HCT116 (cell line): ENCODE data around the gene CCBE1. TPM values are rescaled to one million over a fixed set of nuclear protein-coding genes. Genes with fewer than 3 reads are reported as not detected.

Experiments used
- ATAC-seq: fragments of 200-7000 bp; cut with Tn5 transposase; 2 replicates; pipeline ENCODE4 v1.9.1; 2020; ENCODE audit warnings: mild to moderate bottlenecking, moderate library complexity
- BruUV-seq: library from RNA; stranded (reverse); fragments of 400-500 nt; replicated peaks from 2 replicates; lab custom pipeline; 2021; lab: Mats Ljungman, UMichigan
- CTCF ChIA-PET: fragments of 300-600 bp; sonication (Branson Sonifier 250); formaldehyde crosslinking; loops from one replicate; lab custom pipeline; 2021; ENCODE audit warnings: antibody characterized with exemption; lab: Charles Lee
- POLR2A ChIA-PET: fragments of 300-600, 350-600 bp; sonication (Branson Sonifier 250); formaldehyde crosslinking; loops from one replicate; lab custom pipeline; 2021; ENCODE audit warnings: antibody characterized with exemption; lab: Charles Lee
- RAD21 ChIA-PET, 2 experiments: fragments of 300-600 bp; sonication (Branson Sonifier 250); formaldehyde crosslinking; loops; one replicate each; lab custom pipeline; 2023; ENCODE audit warnings: low total read pairs in 2 of 2; ENCODE audit not compliant: uncharacterized antibody in 2 of 2, unreplicated experiment in 2 of 2, low non-redundant PET in 1 of 2; lab: Charles Lee
- DNase-seq: peaks from one replicate; pipeline ENCODE4 v3.0.0-alpha.2; 2010; ENCODE audit warnings: low read depth, low spot score
- H2AFZ ChIP-seq: fragments of 200-600 bp; shearing (Covaris generic), sonication (generic); 2 replicates; pipeline ENCODE4 v1.6.1; 2017; ENCODE audit warnings: low read depth, mixed run types, mixed read lengths, antibody characterized with exemption, low read length; ENCODE audit not compliant: poor library complexity, severe bottlenecking
- H3K27ac ChIP-seq: 2 replicates; pipeline ENCODE4 v1.5.1; 2012; ENCODE audit warnings: low read depth, low read length
- H3K27me3 ChIP-seq: fragments of 200-600 bp; sonication (generic); 2 replicates; pipeline ENCODE4 v1.6.1; 2016; ENCODE audit warnings: mixed run types, low read length, mixed read lengths; ENCODE audit not compliant: insufficient read depth
- H3K36me3 ChIP-seq, 2 experiments: fragments of 200-500 bp in 1 of 2; fragments of 200-600 bp in 1 of 2; sonication (Bioruptor generic) in 1 of 2; sonication (generic) in 1 of 2; 2 replicates each; pipeline versions ENCODE4 v1.5.1 to v1.6.1; 2014 to 2016; ENCODE audit warnings: low read length in 2 of 2, inconsistent platforms in 1 of 2, mixed read lengths in 1 of 2, mixed run types in 1 of 2; ENCODE audit not compliant: insufficient read depth in 2 of 2, control insufficient read depth in 1 of 2
- H3K4me1 ChIP-seq, 2 experiments: fragments of 200-600 bp in 1 of 2; sonication (generic) in 1 of 2; 2 replicates each; pipeline versions ENCODE4 v1.5.1 to v1.6.1; 2012 to 2017; ENCODE audit warnings: low read length in 2 of 2, inconsistent platforms in 1 of 2, mild to moderate bottlenecking in 1 of 2, mixed read lengths in 1 of 2, mixed run types in 1 of 2, moderate library complexity in 1 of 2; ENCODE audit not compliant: insufficient read depth in 2 of 2, control insufficient read depth in 1 of 2
- H3K4me2 ChIP-seq: fragments of 200-600 bp; sonication (generic); 2 replicates; pipeline ENCODE4 v1.6.1; 2017; ENCODE audit warnings: mixed run types, low read length, mixed read lengths
- H3K4me3 ChIP-seq, 2 experiments: fragments of 200-600 bp in 1 of 2; sonication (generic) in 1 of 2; replicated peaks in 1 of 2; 2 replicates each; pipeline ENCODE4 v1.5.1; 2011 to 2016; ENCODE audit warnings: low read length in 2 of 2, control low read depth in 1 of 2, low read depth in 1 of 2, mild to moderate bottlenecking in 1 of 2, mixed read lengths in 1 of 2, mixed run types in 1 of 2
- H3K79me2 ChIP-seq: fragments of 200-600 bp; sonication (generic); 2 replicates; pipeline ENCODE4 v1.6.1; 2017; ENCODE audit warnings: mild to moderate bottlenecking, mixed run types, low read length, moderate library complexity, mixed read lengths; ENCODE audit not compliant: insufficient read depth
- H3K9ac ChIP-seq: fragments of 200-600 bp; sonication (generic); 2 replicates; pipeline ENCODE4 v1.6.1; 2016; ENCODE audit warnings: low read length, mixed read lengths
- H3K9me2 ChIP-seq: fragments of 200-600 bp; sonication (generic), shearing (Covaris generic); 2 replicates; pipeline ENCODE4 v1.6.1; 2017; ENCODE audit warnings: mixed run types, mild to moderate bottlenecking, moderate library complexity; ENCODE audit not compliant: insufficient read depth
- H3K9me3 ChIP-seq, 2 experiments: fragments of 200-500 bp in 1 of 2; fragments of 200-600 bp in 1 of 2; sonication (Bioruptor generic) in 1 of 2; sonication (generic) in 1 of 2; 2 replicates each; pipeline ENCODE4 v1.6.1; 2014 to 2017; ENCODE audit warnings: low read length in 2 of 2, mixed read lengths in 2 of 2, inconsistent platforms in 1 of 2, low read depth in 1 of 2, mild to moderate bottlenecking in 1 of 2, mixed run types in 1 of 2, moderate library complexity in 1 of 2; ENCODE audit not compliant: control insufficient read depth in 1 of 2, insufficient read depth in 1 of 2
- H4K20me1 ChIP-seq: fragments of 200-600 bp; sonication (generic), shearing (Covaris generic); 2 replicates; pipeline ENCODE4 v1.6.1; 2017; ENCODE audit warnings: mixed run types, mild to moderate bottlenecking, moderate library complexity; ENCODE audit not compliant: insufficient read depth
- CBX3 ChIP-seq: IDR thresholded peaks from 2 replicates; pipeline ENCODE4 v1.6.1; 2012; ENCODE audit warnings: low read depth
- CEBPB ChIP-seq: IDR thresholded peaks from 2 replicates; pipeline ENCODE4 v1.6.1; 2012; ENCODE audit warnings: low read depth
- EGR1 ChIP-seq: IDR thresholded peaks from 2 replicates; pipeline ENCODE4 v1.6.1; 2012; ENCODE audit warnings: low read depth
- JUND ChIP-seq: IDR thresholded peaks from 2 replicates; pipeline ENCODE4 v1.6.1; 2012
- POLR2A ChIP-seq: IDR thresholded peaks from 2 replicates; pipeline ENCODE4 v1.7.0; 2011; ENCODE audit warnings: borderline replicate concordance; ENCODE audit not compliant: insufficient read depth, insufficient read length; ENCODE audit errors: extremely low read depth
- POLR2AphosphoS5 ChIP-seq: IDR thresholded peaks from 2 replicates; pipeline ENCODE4 v1.6.1; 2011; ENCODE audit warnings: mild to moderate bottlenecking, low read depth, low read length, moderate library complexity
- RAD21 ChIP-seq: IDR thresholded peaks from 2 replicates; pipeline ENCODE4 v1.6.1; 2012; ENCODE audit warnings: low read depth, mild to moderate bottlenecking
- TCF7L2 ChIP-seq: IDR thresholded peaks from 2 replicates; pipeline ENCODE4 v1.7.0; 2011; ENCODE audit warnings: borderline replicate concordance, inconsistent platforms; ENCODE audit not compliant: insufficient read depth, insufficient read length; ENCODE audit errors: extremely low read depth
- YY1 ChIP-seq: IDR thresholded peaks from 2 replicates; pipeline ENCODE4 v1.6.1; 2011; ENCODE audit warnings: low read length, low read depth, moderate library complexity, mild to moderate bottlenecking; ENCODE audit not compliant: insufficient replicate concordance; ENCODE audit errors: extremely low read depth
- intact Hi-C: fragments of 100-400 bp; cut with micrococcal nuclease; formaldehyde crosslinking; loops from 2 replicates; pipeline ENCODE4 v1.10.0; 2022
- total RNA-seq: library from RNA; stranded (reverse); gene quantifications from one replicate; pipeline ENCODE4 v1.2.1, GENCODE V29; 2021; ENCODE audit not compliant: unreplicated experiment

Gene CCBE1
- total RNA-seq, 1 experiment from 2014 or later, result 0.84 TPM

- TF ChIP-seq RAD21, result no peak
- TF ChIP-seq, all 23 proteins: peak for 0
Measured at GRCh38 chr18:59696311-59697235, 650 bp downstream of the CCBE1 start (continued).

DNA sequence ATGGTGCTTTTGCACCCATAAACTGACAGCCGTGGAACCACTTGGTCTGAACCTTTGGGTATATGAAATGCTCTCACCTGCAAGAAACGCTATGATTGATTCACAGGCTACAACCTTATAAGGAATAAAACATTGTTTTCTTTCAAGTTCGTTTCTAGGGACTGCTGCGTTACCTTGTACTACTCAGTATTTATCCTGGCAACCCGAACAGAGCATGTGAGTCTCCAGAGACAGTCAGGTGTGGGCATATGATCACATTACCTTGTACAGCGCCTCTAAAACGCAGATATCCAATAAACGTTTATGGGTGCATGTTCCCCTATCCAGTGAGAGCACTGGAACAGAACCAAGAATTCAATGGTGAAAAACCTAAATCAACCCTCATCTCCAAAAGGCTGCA lies 1.7 kb downstream of the CCBE1 start:
- H3K79me2 ChIP-seq, result no peaks in the 10 kb centered on the region
- H2AFZ ChIP-seq, result no peak overlapping the region
- H3K27ac ChIP-seq, result no peak overlapping the region
- ChIA-PET RAD21 (no interaction called here), POLR2A (no interaction called here), CTCF (no interaction called here)
- no peak overlapping the region for H3K4me3 ChIP-seq
- no peaks in the 10 kb centered on the region for H4K20me1 ChIP-seq
- H3K27me3 ChIP-seq, result peaks cover 11% of the 10 kb centered on the region; the same call in 1 of the 2 replicates
- H3K9ac ChIP-seq, result no peak overlapping the region
- peaks cover 4 to 10% of the 10 kb centered on the region in 2 experiments; a peak in 2 of 4 replicates for H3K4me1 ChIP-seq
- no peaks in the 10 kb centered on the region for H3K9me2 ChIP-seq
- no peaks in the 10 kb centered on the region for H3K36me3 ChIP-seq
- intact Hi-C loops, result loop anchor here (10.0 kb wide), 1 partner anchor 849 kb away; no protein-coding TSS in a partner anchor
- no TSS peak for BruUV-seq
- no peak for DNase-seq
- ATAC-seq, result no peak
- TF ChIP-seq POLR2AphosphoS5 (no peak), YY1 (no peak), JUND (no peak), TCF7L2 (no peak), EGR1 (no peak), CBX3 (no peak), POLR2A (no peak), CEBPB (no peak)
- no peak overlapping the region for H3K4me2 ChIP-seq
- no peaks in the 10 kb centered on the region for H3K9me3 ChIP-seq
